Measurements from ENCODE around the gene FOXN3.
A peak's percentile ranks its signal among the peaks of the same experiment; 100 is the strongest.

FOXN3 gene

GRCh38 chr14:89447182-89447944, 30.3 kb upstream of the FOXN3 start:
- no peak for DNase-seq (ENCODE audit: low read depth, low spot score)
- Histone ChIP-seq H3K36me3 (ENCODE audit: control insufficient read depth, insufficient read depth, low read length) (no peaks in the 10 kb centered on the region), H3K27ac (ENCODE audit: low read length) (no peak overlapping the region), H3K9me3 (ENCODE audit: control insufficient read depth, insufficient read depth, low read length) (no peaks in the 10 kb centered on the region), H3K27me3 (ENCODE audit: control insufficient read depth, insufficient read depth, low read length) (no peaks in the 10 kb centered on the region), H3K4me1 (ENCODE audit: control insufficient read depth, insufficient read depth, low read length) (peaks cover 9% of the 10 kb centered on the region), H3K4me3 (ENCODE audit: low read length) (no peak overlapping the region)
- WGBS (ENCODE audit: insufficient coverage, insufficient read length): no CpG with 5 or more reads among the region's 14 CpGs

- Histone ChIP-seq H3K9me3 (ENCODE audit: control insufficient read depth, insufficient read depth, low read length) (no peaks in the 10 kb centered on the region), H3K4me3 (ENCODE audit: low read length) (no peak overlapping the region), H3K27ac (ENCODE audit: low read length) (no peak overlapping the region), H3K27me3 (ENCODE audit: control insufficient read depth, insufficient read depth, low read length) (no peaks in the 10 kb centered on the region), H3K4me1 (ENCODE audit: control insufficient read depth, insufficient read depth, low read length) (peaks cover 8% of the 10 kb centered on the region), H3K36me3 (ENCODE audit: control insufficient read depth, insufficient read depth, low read length) (no peaks in the 10 kb centered on the region)
- DNase-seq (ENCODE audit: low read depth, low spot score): no peak
- WGBS (ENCODE audit: insufficient coverage, insufficient read length): no CpG with 5 or more reads among the region's 4 CpGs
Observed at GRCh38 chr14:89445273-89445973, 28.4 kb upstream of the FOXN3 start.

- no peaks in the 10 kb centered on the region for H3K27me3 ChIP-seq (ENCODE audit: control insufficient read depth, insufficient read depth, low read length)
- H3K4me1 ChIP-seq (ENCODE audit: control insufficient read depth, insufficient read depth, low read length): peaks cover 8% of the 10 kb centered on the region
- no peak for DNase-seq (ENCODE audit: low read depth, low spot score)
- WGBS (ENCODE audit: insufficient coverage, insufficient read length): no CpG with 5 or more reads among the region's 10 CpGs
- H3K9me3 ChIP-seq (ENCODE audit: control insufficient read depth, insufficient read depth, low read length): no peaks in the 10 kb centered on the region
- no peaks in the 10 kb centered on the region for H3K36me3 ChIP-seq (ENCODE audit: control insufficient read depth, insufficient read depth, low read length)
- no peak overlapping the region for H3K4me3 ChIP-seq (ENCODE audit: low read length)
- H3K27ac ChIP-seq (ENCODE audit: low read length): no peak overlapping the region
Observed at GRCh38 chr14:89444516-89445125, 27.6 kb upstream of the FOXN3 start.

GRCh38 chr14:89444044-89444443, 27.0 kb upstream of the FOXN3 start:
- H3K27ac ChIP-seq (ENCODE audit: low read length): no peak overlapping the region
- peaks cover 8% of the 10 kb centered on the region for H3K4me1 ChIP-seq (ENCODE audit: control insufficient read depth, insufficient read depth, low read length)
- no peaks in the 10 kb centered on the region for H3K27me3 ChIP-seq (ENCODE audit: control insufficient read depth, insufficient read depth, low read length)
- no peak for DNase-seq (ENCODE audit: low read depth, low spot score)
- H3K9me3 ChIP-seq (ENCODE audit: control insufficient read depth, insufficient read depth, low read length): no peaks in the 10 kb centered on the region
- no peak overlapping the region for H3K4me3 ChIP-seq (ENCODE audit: low read length)
- WGBS (ENCODE audit: insufficient coverage, insufficient read length): no CpG with 5 or more reads among the region's 3 CpGs
- H3K36me3 ChIP-seq (ENCODE audit: control insufficient read depth, insufficient read depth, low read length): no peaks in the 10 kb centered on the region

- WGBS (ENCODE audit: insufficient coverage, insufficient read length): no CpG with 5 or more reads among the region's 3 CpGs
- peaks cover 10% of the 10 kb centered on the region for H3K4me1 ChIP-seq (ENCODE audit: control insufficient read depth, insufficient read depth, low read length)
- no peaks in the 10 kb centered on the region for H3K27me3 ChIP-seq (ENCODE audit: control insufficient read depth, insufficient read depth, low read length)
- no peak overlapping the region for H3K27ac ChIP-seq (ENCODE audit: low read length)
- no peak overlapping the region for H3K4me3 ChIP-seq (ENCODE audit: low read length)
- DNase-seq (ENCODE audit: low read depth, low spot score): no peak
- H3K36me3 ChIP-seq (ENCODE audit: control insufficient read depth, insufficient read depth, low read length): no peaks in the 10 kb centered on the region
- no peaks in the 10 kb centered on the region for H3K9me3 ChIP-seq (ENCODE audit: control insufficient read depth, insufficient read depth, low read length)
Observed at GRCh38 chr14:89443042-89443629, 26.1 kb upstream of the FOXN3 start.

- peak overlapping the region; percentile 46 for H3K27ac ChIP-seq (ENCODE audit: low read length)
- no peaks in the 10 kb centered on the region for H3K36me3 ChIP-seq (ENCODE audit: control insufficient read depth, insufficient read depth, low read length)
- H3K4me3 ChIP-seq (ENCODE audit: low read length): no peak overlapping the region
- H3K4me1 ChIP-seq (ENCODE audit: control insufficient read depth, insufficient read depth, low read length): peaks cover 10% of the 10 kb centered on the region
- H3K27me3 ChIP-seq (ENCODE audit: control insufficient read depth, insufficient read depth, low read length): no peaks in the 10 kb centered on the region
- H3K9me3 ChIP-seq (ENCODE audit: control insufficient read depth, insufficient read depth, low read length): no peaks in the 10 kb centered on the region
- no peak for DNase-seq (ENCODE audit: low read depth, low spot score)
- WGBS (ENCODE audit: insufficient coverage, insufficient read length): no CpG with 5 or more reads among the region's 4 CpGs
Observed at GRCh38 chr14:89442280-89442679, 25.2 kb upstream of the FOXN3 start.

- Histone ChIP-seq H3K9me3 (ENCODE audit: control insufficient read depth, insufficient read depth, low read length) (no peaks in the 10 kb centered on the region), H3K4me3 (ENCODE audit: low read length) (no peak overlapping the region), H3K27me3 (ENCODE audit: control insufficient read depth, insufficient read depth, low read length) (no peaks in the 10 kb centered on the region), H3K4me1 (ENCODE audit: control insufficient read depth, insufficient read depth, low read length) (peaks cover 10% of the 10 kb centered on the region), H3K36me3 (ENCODE audit: control insufficient read depth, insufficient read depth, low read length) (no peaks in the 10 kb centered on the region), H3K27ac (ENCODE audit: low read length) (peak overlapping the region; percentile 60)
- peak; percentile 88 for DNase-seq (ENCODE audit: low read depth, low spot score)
- WGBS (ENCODE audit: insufficient coverage, insufficient read length): no CpG with 5 or more reads among the region's 11 CpGs
Observed at GRCh38 chr14:89440986-89441909, 24.2 kb upstream of the FOXN3 start.

GRCh38 chr14:89435892-89436656, 19.0 kb upstream of the FOXN3 start:
- no peak overlapping the region for H3K4me3 ChIP-seq (ENCODE audit: low read length)
- H3K4me1 ChIP-seq (ENCODE audit: control insufficient read depth, insufficient read depth, low read length): peaks cover 7% of the 10 kb centered on the region; the same call in 1 of the 2 replicates
- WGBS (ENCODE audit: insufficient coverage, insufficient read length): no CpG with 5 or more reads among the region's 15 CpGs
- H3K9me3 ChIP-seq (ENCODE audit: control insufficient read depth, insufficient read depth, low read length): no peaks in the 10 kb centered on the region
- no peak for DNase-seq (ENCODE audit: low read depth, low spot score)
- no peaks in the 10 kb centered on the region for H3K27me3 ChIP-seq (ENCODE audit: control insufficient read depth, insufficient read depth, low read length)
- no peak overlapping the region for H3K27ac ChIP-seq (ENCODE audit: low read length)
- no peaks in the 10 kb centered on the region for H3K36me3 ChIP-seq (ENCODE audit: control insufficient read depth, insufficient read depth, low read length)

GRCh38 chr14:89435492-89435891, 18.5 kb upstream of the FOXN3 start:
- H3K9me3 ChIP-seq (ENCODE audit: control insufficient read depth, insufficient read depth, low read length): no peaks in the 10 kb centered on the region
- DNase-seq (ENCODE audit: low read depth, low spot score): no peak
- no peak overlapping the region for H3K27ac ChIP-seq (ENCODE audit: low read length)
- no peak overlapping the region for H3K4me3 ChIP-seq (ENCODE audit: low read length)
- no peaks in the 10 kb centered on the region for H3K36me3 ChIP-seq (ENCODE audit: control insufficient read depth, insufficient read depth, low read length)
- no peaks in the 10 kb centered on the region for H3K27me3 ChIP-seq (ENCODE audit: control insufficient read depth, insufficient read depth, low read length)
- peaks cover 7% of the 10 kb centered on the region; the same call in 1 of the 2 replicates for H3K4me1 ChIP-seq (ENCODE audit: control insufficient read depth, insufficient read depth, low read length)
- no CpG with 5 or more reads among the region's 7 CpGs for WGBS (ENCODE audit: insufficient coverage, insufficient read length)
